ENCODE results near the gene LRP5.
"Not testable (repeated sequence)": the region's sequence is repeated elsewhere in the genome, so short reads cannot be mapped to it uniquely, and the experiment has no call there.

LRP5 gene

GRCh38 chr11:68396516-68396915 lies 84.1 kb downstream of the LRP5 start:
- DNase-seq (ENCODE audit: low read depth), result no peak
- H3K4me3 ChIP-seq (ENCODE audit: control insufficient read depth, low read depth, low read length), result no peak overlapping the region
- no peak for TF ChIP-seq CTCF (IDR thresholded peaks at IDR 0.05; ENCODE audit: control insufficient read depth, insufficient read depth, low read depth, low read length, missing control alignments)

GRCh38 chr11:68397256-68397655 lies 84.9 kb downstream of the LRP5 start:
- H3K4me3 ChIP-seq (ENCODE audit: control insufficient read depth, low read depth, low read length), result no peak overlapping the region
- no peak for TF ChIP-seq CTCF (IDR thresholded peaks at IDR 0.05; ENCODE audit: control insufficient read depth, insufficient read depth, low read depth, low read length, missing control alignments)
- DNase-seq (ENCODE audit: low read depth), result no peak

- no peak for DNase-seq (ENCODE audit: low read depth)
- TF ChIP-seq CTCF (IDR thresholded peaks at IDR 0.05; ENCODE audit: control insufficient read depth, insufficient read depth, low read depth, low read length, missing control alignments), result no peak
Measured at GRCh38 chr11:68398995-68399851, 86.8 kb downstream of the LRP5 start.

GRCh38 chr11:68399916-68400315 lies 87.5 kb downstream of the LRP5 start:
- no peak for DNase-seq (ENCODE audit: low read depth)
- no peak for TF ChIP-seq CTCF (IDR thresholded peaks at IDR 0.05; ENCODE audit: control insufficient read depth, insufficient read depth, low read depth, low read length, missing control alignments)

More at GRCh38 chr11:68398995-68399851, 86.8 kb downstream of the LRP5 start:
- no peak overlapping the region for H3K4me3 ChIP-seq (ENCODE audit: control insufficient read depth, low read depth, low read length)

GRCh38 chr11:68400584-68400983 lies 88.2 kb downstream of the LRP5 start:
- not testable (repeated sequence) for H3K4me3 ChIP-seq (ENCODE audit: control insufficient read depth, low read depth, low read length); DNase-seq (ENCODE audit: low read depth)

More at GRCh38 chr11:68399916-68400315, 87.5 kb downstream of the LRP5 start:
- H3K4me3 ChIP-seq (ENCODE audit: control insufficient read depth, low read depth, low read length), result no peak overlapping the region

- no peak for DNase-seq (ENCODE audit: low read depth)
- H3K4me3 ChIP-seq (ENCODE audit: control insufficient read depth, low read depth, low read length), result no peak overlapping the region
- no peak for TF ChIP-seq CTCF (IDR thresholded peaks at IDR 0.05; ENCODE audit: control insufficient read depth, insufficient read depth, low read depth, low read length, missing control alignments)
Measured at GRCh38 chr11:68401856-68402255, 89.5 kb downstream of the LRP5 start.

GRCh38 chr11:68402355-68403031 lies 90.1 kb downstream of the LRP5 start:
- no peak for DNase-seq (ENCODE audit: low read depth)
- no peak overlapping the region for H3K4me3 ChIP-seq (ENCODE audit: control insufficient read depth, low read depth, low read length)
- peak; percentile 20 for TF ChIP-seq CTCF (IDR thresholded peaks at IDR 0.05; ENCODE audit: control insufficient read depth, insufficient read depth, low read depth, low read length, missing control alignments)

Data from AG09309 (cell line).